Smooth muscle cell (in vitro differentiated cells): Measurements from ENCODE around the gene TMEM120A. TPM values are rescaled to one million over a fixed set of nuclear protein-coding genes. Genes with fewer than 3 reads are reported as not detected.

Experiments
- DNase-seq: peaks from one replicate; lab custom pipeline; 2025; ENCODE audit not compliant: unreplicated experiment; lab: John Stamatoyannopoulos, UW
- H2AFZ ChIP-seq: fragments of 200-600 bp; sonication (generic); 2 replicates; pipeline ENCODE4 v1.6.0; 2016; ENCODE audit warnings: antibody characterized with exemption, low read depth, mild to moderate bottlenecking
- H3F3A ChIP-seq: fragments of 200-600 bp; sonication (generic); 2 replicates; pipeline ENCODE4 v1.6.0; 2017; ENCODE audit warnings: antibody characterized with exemption, low read depth
- H3K27ac ChIP-seq: fragments of 200-600 bp; sonication (generic); 2 replicates; pipeline ENCODE4 v1.5.1; 2016; ENCODE audit warnings: low read depth, mild to moderate bottlenecking
- H3K27me3 ChIP-seq: fragments of 200-600 bp; sonication (generic); 2 replicates; pipeline ENCODE4 v1.6.1; 2016; ENCODE audit warnings: low read depth, mild to moderate bottlenecking
- H3K36me3 ChIP-seq: fragments of 200-600 bp; sonication (generic); 2 replicates; pipeline ENCODE4 v1.5.1; 2016; ENCODE audit warnings: low read depth
- H3K4me1 ChIP-seq: fragments of 200-600 bp; sonication (generic); 2 replicates; pipeline ENCODE4 v1.5.1; 2016; ENCODE audit warnings: low read depth
- H3K4me2 ChIP-seq: fragments of 200-600 bp; sonication (generic); 2 replicates; pipeline ENCODE4 v1.6.0; 2016; ENCODE audit warnings: mild to moderate bottlenecking
- H3K4me3 ChIP-seq: fragments of 200-600 bp; sonication (generic); 2 replicates; pipeline ENCODE4 v1.5.1; 2016; ENCODE audit warnings: mild to moderate bottlenecking
- H3K79me2 ChIP-seq: fragments of 200-600 bp; sonication (generic); 2 replicates; pipeline ENCODE4 v1.6.0; 2016; ENCODE audit warnings: low read depth, mild to moderate bottlenecking
- H3K9ac ChIP-seq: fragments of 200-600 bp; sonication (generic); 2 replicates; pipeline ENCODE4 v1.6.0; 2016; ENCODE audit warnings: low read depth
- H3K9me3 ChIP-seq: fragments of 200-600 bp; sonication (generic); replicated peaks from 2 replicates; pipeline ENCODE4 v1.5.1; 2016; ENCODE audit warnings: low read depth
- H4K20me1 ChIP-seq: fragments of 200-600 bp; sonication (generic); 2 replicates; pipeline ENCODE4 v1.6.0; 2016; ENCODE audit warnings: low read depth
- WGBS: methylation state at CpG from one replicate; pipeline ENCODE4 v1.1.7; 2016; ENCODE audit warnings: low lambda C conversion rate; 5-methylcytosine and 5-hydroxymethylcytosine counted together
- polyA plus RNA-seq: library from polyadenylated mRNA; unstranded; fragments of >200 nt; fragmentation: Nextera tagmentation; extraction: Ambion mirVana; gene quantifications from 2 replicates; pipeline ENCODE4 v1.2.1, GENCODE V29; 2016
- small RNA-seq: library from RNA; depleted of rRNA; stranded (forward); fragments of <200 nt; gene quantifications from one replicate; pipeline ENCODE3, GENCODE V24; 2014
- total RNA-seq: library from RNA; depleted of rRNA; stranded (reverse); fragments of >200 nt; gene quantifications from 2 replicates; pipeline ENCODE4 v1.2.3, GENCODE V29; 2014
- TF ChIP-seq, protein P1 (sequence below): fragments of 200-600 bp; sonication (generic); IDR thresholded peaks from 2 replicates; pipeline ENCODE4 v1.5.1; 2017; ENCODE audit warnings: borderline replicate concordance, mild to moderate bottlenecking, antibody characterized with exemption; ENCODE audit not compliant: insufficient read depth, poor library complexity, severe bottlenecking

The TMEM120A gene
- total and polyA plus RNA-seq, 2 experiments from 2014 or later = 20.3 to 37.2 TPM

- Histone ChIP-seq H2AFZ (no peak overlapping the region), H4K20me1 (peaks cover 22% of the 10 kb centered on the region), H3K79me2 (peaks cover 6% of the 10 kb centered on the region), H3K4me3 (no peak overlapping the region), H3K4me2 (no peak overlapping the region), H3K4me1 (no peaks in the 10 kb centered on the region), H3F3A (no peaks in the 10 kb centered on the region), H3K9me3 (no peaks in the 10 kb centered on the region), H3K27me3 (no peaks in the 10 kb centered on the region), H3K36me3 (no peaks in the 10 kb centered on the region), H3K9ac (no peak overlapping the region), H3K27ac (no peak overlapping the region)
- no peak for DNase-seq
- 88% methylated on average over 6 of the region's 6 CpGs for WGBS
- TF ChIP-seq, protein P1, sequence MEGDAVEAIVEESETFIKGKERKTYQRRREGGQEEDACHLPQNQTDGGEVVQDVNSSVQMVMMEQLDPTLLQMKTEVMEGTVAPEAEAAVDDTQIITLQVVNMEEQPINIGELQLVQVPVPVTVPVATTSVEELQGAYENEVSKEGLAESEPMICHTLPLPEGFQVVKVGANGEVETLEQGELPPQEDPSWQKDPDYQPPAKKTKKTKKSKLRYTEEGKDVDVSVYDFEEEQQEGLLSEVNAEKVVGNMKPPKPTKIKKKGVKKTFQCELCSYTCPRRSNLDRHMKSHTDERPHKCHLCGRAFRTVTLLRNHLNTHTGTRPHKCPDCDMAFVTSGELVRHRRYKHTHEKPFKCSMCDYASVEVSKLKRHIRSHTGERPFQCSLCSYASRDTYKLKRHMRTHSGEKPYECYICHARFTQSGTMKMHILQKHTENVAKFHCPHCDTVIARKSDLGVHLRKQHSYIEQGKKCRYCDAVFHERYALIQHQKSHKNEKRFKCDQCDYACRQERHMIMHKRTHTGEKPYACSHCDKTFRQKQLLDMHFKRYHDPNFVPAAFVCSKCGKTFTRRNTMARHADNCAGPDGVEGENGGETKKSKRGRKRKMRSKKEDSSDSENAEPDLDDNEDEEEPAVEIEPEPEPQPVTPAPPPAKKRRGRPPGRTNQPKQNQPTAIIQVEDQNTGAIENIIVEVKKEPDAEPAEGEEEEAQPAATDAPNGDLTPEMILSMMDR = no peak
Observed at GRCh38 chr7:75938921-75939320, 55.5 kb downstream of the TMEM120A start.

DNA sequence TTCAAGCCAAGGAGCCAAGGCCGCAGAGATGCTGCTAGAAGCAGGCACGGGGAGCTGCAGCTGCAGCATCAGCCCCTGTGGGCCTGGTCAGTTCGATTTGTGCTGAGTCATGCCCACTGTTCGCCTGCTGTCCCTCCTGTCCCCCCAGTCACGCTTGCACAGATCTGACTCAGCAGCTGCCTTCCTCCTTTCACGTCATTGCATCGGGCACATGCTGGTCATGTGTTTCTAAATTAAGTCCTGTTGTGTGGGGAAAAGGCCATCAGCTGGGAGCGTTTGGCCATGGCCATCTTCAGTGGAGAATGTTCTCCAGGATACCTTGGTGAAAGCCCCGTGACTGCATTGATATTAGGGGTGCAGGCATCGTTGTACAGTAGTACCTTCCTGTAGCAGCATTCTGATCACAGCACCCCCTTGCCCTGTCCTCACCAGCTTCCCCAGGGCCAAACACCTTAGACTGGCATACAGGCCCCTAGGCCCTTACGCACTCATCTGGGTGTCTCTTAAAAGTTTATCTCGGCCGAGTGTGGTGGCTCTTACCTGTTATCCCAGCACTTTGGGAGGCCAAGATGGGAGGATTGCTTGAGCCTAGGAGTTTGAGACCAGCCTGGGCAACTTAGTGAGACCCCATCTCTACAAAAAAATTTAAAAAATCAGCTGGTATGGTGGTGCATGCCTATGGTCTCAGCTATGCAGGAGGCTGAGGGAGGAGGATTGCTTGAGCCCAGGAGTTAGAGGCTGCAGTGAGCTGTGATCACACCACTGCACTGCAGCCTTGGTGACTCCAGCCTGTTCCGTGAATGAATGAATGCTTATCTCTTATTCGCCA, 56.2 kb downstream of the TMEM120A start:
- Histone ChIP-seq H4K20me1 (peaks cover 22% of the 10 kb centered on the region), H3K27ac (peak overlapping the region; percentile 31), H3K27me3 (no peaks in the 10 kb centered on the region), H3K4me3 (no peak overlapping the region), H3K79me2 (peaks cover 6% of the 10 kb centered on the region), H3K4me1 (no peaks in the 10 kb centered on the region), H3F3A (no peaks in the 10 kb centered on the region), H3K9me3 (no peaks in the 10 kb centered on the region), H3K9ac (no peak overlapping the region), H2AFZ (no peak overlapping the region), H3K4me2 (no peak overlapping the region), H3K36me3 (no peaks in the 10 kb centered on the region)
- peak; percentile 17 for DNase-seq
- 49% methylated on average over 15 of the region's 15 CpGs for WGBS
- TF ChIP-seq, protein P1 = no peak

Small RNA genes within 50 kb of the gene (small RNA-seq; reads per million reads assigned to genes)
- gene SNORA14A = 5.6 reads per million, percentile 66 among the genes with 10 or more reads in this experiment

Other genes starting within 250 kb of the TMEM120A start
- not detected in 2 replicates for gene CCL26, start 222.4 kb downstream of the TMEM120A start, total RNA-seq
- gene CCL26, start 222.4 kb downstream of the TMEM120A start, polyA plus RNA-seq = 1.2 and 1.5 TPM in 2 replicates
- not detected in 2 replicates for gene CCL24, start 180.8 kb downstream of the TMEM120A start, total RNA-seq
- not detected in 2 replicates for gene CCL24, start 180.8 kb downstream of the TMEM120A start, polyA plus RNA-seq
- gene RHBDD2, start 115.6 kb downstream of the TMEM120A start, total RNA-seq = 36.6 and 43.9 TPM in 2 replicates
- 97.6 and 105 TPM in 2 replicates for gene RHBDD2, start 115.6 kb downstream of the TMEM120A start, polyA plus RNA-seq
- gene POR, start 79.4 kb downstream of the TMEM120A start, total RNA-seq = 28.3 and 46.7 TPM in 2 replicates
- gene POR, start 79.4 kb downstream of the TMEM120A start, polyA plus RNA-seq = 52.7 and 63.4 TPM in 2 replicates
- gene STYXL1, start 53.4 kb upstream of the TMEM120A start, total RNA-seq = 72.2 and 84.0 TPM in 2 replicates
- 75.6 and 95.7 TPM in 2 replicates for gene STYXL1, start 53.4 kb upstream of the TMEM120A start, polyA plus RNA-seq
- gene MDH2, start 53.5 kb upstream of the TMEM120A start, total RNA-seq = 57.0 and 58.1 TPM in 2 replicates
- 216 and 221 TPM in 2 replicates for gene MDH2, start 53.5 kb upstream of the TMEM120A start, polyA plus RNA-seq
- gene SRRM3, start 207.3 kb upstream of the TMEM120A start, total RNA-seq = 2.7 and 3.6 TPM in 2 replicates
- gene SRRM3, start 207.3 kb upstream of the TMEM120A start, polyA plus RNA-seq = 10.9 and 12.5 TPM in 2 replicates